ENCODE results near the gene SNIP1.

SNIP1 gene

GRCh38 chr1:37599940-37600339 lies 45.8 kb upstream of the SNIP1 start:
- H3K9me2 ChIP-seq (ENCODE audit: low read depth, low read length) = no peaks in the 10 kb centered on the region
- peaks cover 6% of the 10 kb centered on the region for H3K79me2 ChIP-seq (ENCODE audit: insufficient read depth, low read length)
- no peak overlapping the region for H3K27ac ChIP-seq (ENCODE audit: low read depth, low read length, poor library complexity, severe bottlenecking)
- H3K4me1 ChIP-seq (ENCODE audit: insufficient read depth, low read length, severe bottlenecking) = peaks cover 5% of the 10 kb centered on the region
- H3K36me3 ChIP-seq (ENCODE audit: insufficient read depth, low read length) = no peaks in the 10 kb centered on the region
- H4K20me1 ChIP-seq (ENCODE audit: insufficient read depth, low read length) = no peaks in the 10 kb centered on the region
- no peak for TF ChIP-seq EZH2 (IDR thresholded peaks at IDR 0.05; ENCODE audit: borderline replicate concordance, low read length)
- TF ChIP-seq CTCF (IDR thresholded peaks at IDR 0.05; ENCODE audit: low read length) = no peak
- H3K4me3 ChIP-seq (ENCODE audit: low read depth, low read length, poor library complexity, severe bottlenecking) = no peak overlapping the region
- H3K4me2 ChIP-seq (ENCODE audit: low read length) = no peak overlapping the region
- H2AFZ ChIP-seq (ENCODE audit: low read length) = no peak overlapping the region
- H3F3A ChIP-seq (ENCODE audit: insufficient read depth, low read length) = no peaks in the 10 kb centered on the region
- H3K27me3 ChIP-seq (ENCODE audit: insufficient read depth, low read length) = no peaks in the 10 kb centered on the region
- H3K9ac ChIP-seq (ENCODE audit: low read length) = no peak overlapping the region
- no peaks in the 10 kb centered on the region for H3K9me3 ChIP-seq (ENCODE audit: low read length)

DNA sequence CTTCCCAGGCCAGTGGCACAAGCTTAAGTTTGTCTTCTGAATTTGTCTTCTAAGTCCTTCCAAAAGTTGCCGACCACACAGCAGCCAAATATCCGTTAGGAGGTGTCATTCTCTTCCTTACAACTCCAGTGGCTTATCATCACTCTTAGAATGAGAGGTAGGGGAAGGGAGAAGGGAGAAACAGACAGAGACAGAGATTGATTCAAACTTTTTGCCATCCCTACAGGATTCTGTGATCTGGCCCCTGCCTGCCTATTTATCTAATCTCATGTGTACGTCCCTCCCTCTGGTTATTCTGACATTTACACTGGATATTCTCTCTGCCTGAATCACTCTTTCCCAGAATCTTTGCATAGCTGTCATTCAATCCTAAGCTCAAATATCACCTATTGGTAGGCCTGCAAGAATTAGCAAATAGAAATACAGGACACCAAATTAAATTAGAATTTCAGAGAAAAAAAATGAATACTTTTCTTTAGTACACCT lies 42.1 kb upstream of the SNIP1 start:
- peak overlapping the region; percentile 43 for H3K9ac ChIP-seq (ENCODE audit: low read length)
- TF ChIP-seq CTCF (IDR thresholded peaks at IDR 0.05; ENCODE audit: low read length) = no peak
- TF ChIP-seq EZH2 (IDR thresholded peaks at IDR 0.05; ENCODE audit: borderline replicate concordance, low read length) = no peak
- H3K9me2 ChIP-seq (ENCODE audit: low read depth, low read length) = no peaks in the 10 kb centered on the region
- peaks cover 17% of the 10 kb centered on the region for H3K4me1 ChIP-seq (ENCODE audit: insufficient read depth, low read length, severe bottlenecking)
- no peak overlapping the region for H2AFZ ChIP-seq (ENCODE audit: low read length)
- H3F3A ChIP-seq (ENCODE audit: insufficient read depth, low read length) = no peaks in the 10 kb centered on the region
- peak overlapping the region; percentile 84 for H3K4me2 ChIP-seq (ENCODE audit: low read length)
- no peaks in the 10 kb centered on the region for H3K27me3 ChIP-seq (ENCODE audit: insufficient read depth, low read length)
- peaks cover 32% of the 10 kb centered on the region for H3K79me2 ChIP-seq (ENCODE audit: insufficient read depth, low read length)
- H3K27ac ChIP-seq (ENCODE audit: low read depth, low read length, poor library complexity, severe bottlenecking) = no peak overlapping the region
- H3K9me3 ChIP-seq (ENCODE audit: low read length) = no peaks in the 10 kb centered on the region
- peak overlapping the region; percentile 80 for H3K4me3 ChIP-seq (ENCODE audit: low read depth, low read length, poor library complexity, severe bottlenecking)
- H3K36me3 ChIP-seq (ENCODE audit: insufficient read depth, low read length) = peaks cover 28% of the 10 kb centered on the region
- H4K20me1 ChIP-seq (ENCODE audit: insufficient read depth, low read length) = no peaks in the 10 kb centered on the region

DNA sequence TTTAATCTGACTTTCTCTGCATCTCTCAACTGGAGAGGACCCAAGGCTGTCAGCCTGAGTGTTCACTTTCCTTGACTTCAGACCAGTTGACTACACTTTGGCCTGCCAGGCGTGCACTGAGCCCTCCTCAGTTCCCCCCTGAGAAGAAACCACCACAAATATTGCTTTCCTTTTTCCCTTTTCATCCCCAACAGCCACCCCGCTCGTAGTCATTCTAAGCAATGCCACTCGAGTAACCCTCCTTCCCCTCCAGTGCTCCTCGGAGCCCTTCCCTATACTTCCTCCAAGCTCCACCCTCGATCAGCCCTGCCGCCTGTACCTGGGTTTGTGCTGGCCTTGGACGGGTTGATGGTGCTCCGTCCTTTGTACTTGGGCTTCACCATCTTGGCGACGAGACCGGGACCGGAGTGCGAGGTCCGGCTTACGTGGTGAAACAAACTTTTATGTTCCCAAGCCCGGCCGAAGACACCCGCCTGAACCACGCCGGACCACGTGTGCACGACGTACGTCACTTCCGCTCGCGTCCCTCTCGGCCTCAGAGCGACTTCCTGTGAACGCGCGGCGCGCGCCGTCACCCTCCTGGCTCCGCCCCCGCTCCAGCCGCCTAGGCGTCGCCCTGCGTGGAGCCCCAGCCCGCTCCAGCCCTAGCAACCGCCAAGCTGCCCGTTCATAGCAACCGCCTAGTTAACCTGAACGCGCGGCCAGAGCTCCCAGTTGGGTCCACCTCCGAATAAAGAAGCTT lies 41.5 kb upstream of the SNIP1 start, which contains the start of gene GNL2:
Gene GNL2 (minus strand): TSS at position 498 of the 742 bp plus-strand sequence. CDS start 115 bp downstream, at position 383.
- Histone ChIP-seq H3K4me2 (ENCODE audit: low read length) (peak within 1 kb of the TSS; percentile 84), H3K79me2 (ENCODE audit: insufficient read depth, low read length) (peaks cover 32% of the 10 kb centered on the region), H3K27ac (ENCODE audit: low read depth, low read length, poor library complexity, severe bottlenecking) (peak within 1 kb of the TSS; percentile 6)

More for the DNA sequence above, 41.5 kb upstream of the SNIP1 start, which contains the start of gene GNL2:
- Histone ChIP-seq H3K36me3 (ENCODE audit: insufficient read depth, low read length) (peaks cover 35% of the 10 kb centered on the region), H3K9me2 (ENCODE audit: low read depth, low read length) (no peaks in the 10 kb centered on the region), H4K20me1 (ENCODE audit: insufficient read depth, low read length) (no peaks in the 10 kb centered on the region), H3K9me3 (ENCODE audit: low read length) (no peaks in the 10 kb centered on the region), H3K4me3 (ENCODE audit: low read depth, low read length, poor library complexity, severe bottlenecking) (peak within 1 kb of the TSS; percentile 80), H3K9ac (ENCODE audit: low read length) (peak within 1 kb of the TSS; percentile 84), H3K27me3 (ENCODE audit: insufficient read depth, low read length) (no peaks in the 10 kb centered on the region), H3F3A (ENCODE audit: insufficient read depth, low read length) (no peaks in the 10 kb centered on the region), H2AFZ (ENCODE audit: low read length) (no peak within 1 kb of the TSS), H3K4me1 (ENCODE audit: insufficient read depth, low read length, severe bottlenecking) (peaks cover 17% of the 10 kb centered on the region)
- TF ChIP-seq EZH2 (IDR thresholded peaks at IDR 0.05; ENCODE audit: borderline replicate concordance, low read length) = no peak
- TF ChIP-seq CTCF (IDR thresholded peaks at IDR 0.05; ENCODE audit: low read length) = no peak
